ENCODE measurements around the gene PRRX2. TPM values are rescaled to one million over a fixed set of nuclear protein-coding genes. Genes with fewer than 3 reads are reported as not detected.

Gene PRRX2
- total RNA-seq, 1 donor from 2014 or later, result 5.1 TPM

DNA sequence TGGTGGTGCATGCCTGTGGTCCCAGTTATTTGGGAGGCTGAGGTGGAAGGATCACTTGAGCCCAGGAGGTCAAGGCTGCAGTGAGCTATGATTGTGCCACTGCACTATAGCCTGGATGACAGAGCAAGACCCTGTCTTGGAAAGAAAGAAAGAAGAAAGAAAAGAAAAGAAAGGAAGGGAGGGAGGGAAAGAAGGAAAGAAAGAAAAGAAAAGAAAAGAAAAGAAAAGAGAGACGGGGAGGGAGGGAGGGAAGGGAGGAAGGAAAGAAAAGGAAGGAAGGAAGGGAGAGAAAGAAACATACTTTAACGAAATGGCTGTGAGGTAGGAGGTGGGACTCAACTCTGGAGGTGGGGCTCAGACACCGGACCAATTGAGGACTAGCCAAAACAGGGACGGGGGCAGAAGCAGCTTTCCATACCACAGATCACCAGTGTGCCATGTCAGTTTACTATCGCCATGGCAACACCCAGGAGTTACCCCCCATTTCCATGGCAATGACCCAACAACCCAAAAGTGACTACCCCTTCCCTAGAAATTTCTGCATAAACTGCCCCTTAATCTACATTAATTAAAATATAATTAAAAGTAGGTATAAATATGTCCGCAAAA is 66.1 kb downstream of the PRRX2 start:
- DNase-seq (ENCODE audit: low spot score), result no peak
- H3K9me3 Mint-ChIP-seq, result no peaks in the 10 kb centered on the region
- H3K27ac Mint-ChIP-seq, result no peak overlapping the region
- H3K27me3 Mint-ChIP-seq (ENCODE audit: low read depth), result peaks cover 6% of the 10 kb centered on the region
- no peaks in the 10 kb centered on the region for H3K36me3 Mint-ChIP-seq (ENCODE audit: low read depth)
- no peak overlapping the region for H3K4me3 Mint-ChIP-seq (ENCODE audit: low read depth)
- intact Hi-C loops (cut with micrococcal nuclease), result no loop called here
- H3K4me1 Mint-ChIP-seq (ENCODE audit: low read depth), result peaks cover 3% of the 10 kb centered on the region

- no peaks in the 10 kb centered on the region for H3K4me1 Mint-ChIP-seq (ENCODE audit: low read depth)
- peaks cover 7% of the 10 kb centered on the region for H3K27me3 Mint-ChIP-seq (ENCODE audit: low read depth)
- no peak overlapping the region for H3K27ac Mint-ChIP-seq
- H3K36me3 Mint-ChIP-seq (ENCODE audit: low read depth), result no peaks in the 10 kb centered on the region
- no peak overlapping the region for H3K4me3 Mint-ChIP-seq (ENCODE audit: low read depth)
- intact Hi-C loops (cut with micrococcal nuclease), result no loop called here
- no peak for DNase-seq (ENCODE audit: low spot score)
- H3K9me3 Mint-ChIP-seq, result no peaks in the 10 kb centered on the region
These were observed 66.7 kb downstream of the PRRX2 start for GRCh38 chr9:129732100-129732499.

GRCh38 chr9:129732946-129733631 is 67.6 kb downstream of the PRRX2 start:
- Mint-ChIP-seq H3K9me3 (no peaks in the 10 kb centered on the region), H3K27ac (no peak overlapping the region), H3K4me3 (ENCODE audit: low read depth) (no peak overlapping the region), H3K36me3 (ENCODE audit: low read depth) (no peaks in the 10 kb centered on the region), H3K4me1 (ENCODE audit: low read depth) (peaks cover 3% of the 10 kb centered on the region), H3K27me3 (ENCODE audit: low read depth) (peaks cover 8% of the 10 kb centered on the region)
- intact Hi-C loops (cut with micrococcal nuclease), result no loop called here
- no peak for DNase-seq (ENCODE audit: low spot score)

DNA sequence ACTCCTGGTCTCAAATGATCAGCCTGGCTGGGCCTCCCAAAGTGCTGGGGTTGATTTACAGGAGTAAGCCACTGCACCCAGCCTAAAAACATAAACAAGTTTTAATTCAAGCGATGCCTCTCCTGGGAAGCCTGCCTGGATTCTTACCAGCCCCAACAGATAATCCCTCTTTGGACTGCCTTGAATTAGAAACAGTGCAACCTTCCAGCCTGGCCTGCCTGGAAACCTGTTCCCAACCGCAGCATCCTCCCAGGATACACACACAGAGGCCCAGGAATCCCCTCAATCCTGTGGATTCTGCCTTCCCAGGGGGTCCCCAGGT is 68.1 kb downstream of the PRRX2 start:
- H3K27ac Mint-ChIP-seq, result no peak overlapping the region
- peaks cover 6% of the 10 kb centered on the region for H3K4me1 Mint-ChIP-seq (ENCODE audit: low read depth)
- no peak for DNase-seq (ENCODE audit: low spot score)
- no peaks in the 10 kb centered on the region for H3K36me3 Mint-ChIP-seq (ENCODE audit: low read depth)
- H3K4me3 Mint-ChIP-seq (ENCODE audit: low read depth), result no peak overlapping the region
- intact Hi-C loops (cut with micrococcal nuclease), result no loop called here
- no peaks in the 10 kb centered on the region for H3K9me3 Mint-ChIP-seq
- peaks cover 8% of the 10 kb centered on the region for H3K27me3 Mint-ChIP-seq (ENCODE audit: low read depth)

- H3K9me3 Mint-ChIP-seq, result no peaks in the 10 kb centered on the region
- H3K4me3 Mint-ChIP-seq (ENCODE audit: low read depth), result no peak overlapping the region
- peaks cover 6% of the 10 kb centered on the region for H3K4me1 Mint-ChIP-seq (ENCODE audit: low read depth)
- DNase-seq (ENCODE audit: low spot score), result no peak
- intact Hi-C loops (cut with micrococcal nuclease), result loop anchor here (5.0 kb wide), 1 partner anchor 93 kb away; the partner anchor contains the start of gene ASB6
- H3K36me3 Mint-ChIP-seq (ENCODE audit: low read depth), result no peaks in the 10 kb centered on the region
- H3K27me3 Mint-ChIP-seq (ENCODE audit: low read depth), result peaks cover 6% of the 10 kb centered on the region
- no peak overlapping the region for H3K27ac Mint-ChIP-seq
These were observed 70.1 kb downstream of the PRRX2 start for GRCh38 chr9:129735546-129735945.

DNA sequence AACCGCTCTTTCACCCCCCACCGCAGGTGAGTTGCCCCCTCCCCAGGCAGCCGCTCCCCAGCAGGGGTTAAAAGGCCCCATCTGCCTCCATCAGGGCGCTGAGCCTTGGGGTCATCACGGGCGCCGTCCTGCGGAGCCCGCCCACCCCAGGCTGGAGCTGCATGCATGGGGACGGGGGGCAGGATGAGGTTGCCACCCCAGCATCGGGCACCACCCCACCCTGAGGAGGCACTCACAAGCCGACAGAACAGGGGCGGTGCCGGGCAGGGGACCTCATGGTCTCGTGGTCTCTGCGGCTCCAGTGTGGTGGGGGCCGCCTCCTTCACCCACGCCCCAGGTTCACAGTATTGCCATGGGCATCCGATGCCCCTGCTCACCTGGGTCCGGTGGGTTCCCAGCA is 70.9 kb downstream of the PRRX2 start:
- Mint-ChIP-seq H3K9me3 (no peaks in the 10 kb centered on the region), H3K4me1 (ENCODE audit: low read depth) (peaks cover 6% of the 10 kb centered on the region)

DNA sequence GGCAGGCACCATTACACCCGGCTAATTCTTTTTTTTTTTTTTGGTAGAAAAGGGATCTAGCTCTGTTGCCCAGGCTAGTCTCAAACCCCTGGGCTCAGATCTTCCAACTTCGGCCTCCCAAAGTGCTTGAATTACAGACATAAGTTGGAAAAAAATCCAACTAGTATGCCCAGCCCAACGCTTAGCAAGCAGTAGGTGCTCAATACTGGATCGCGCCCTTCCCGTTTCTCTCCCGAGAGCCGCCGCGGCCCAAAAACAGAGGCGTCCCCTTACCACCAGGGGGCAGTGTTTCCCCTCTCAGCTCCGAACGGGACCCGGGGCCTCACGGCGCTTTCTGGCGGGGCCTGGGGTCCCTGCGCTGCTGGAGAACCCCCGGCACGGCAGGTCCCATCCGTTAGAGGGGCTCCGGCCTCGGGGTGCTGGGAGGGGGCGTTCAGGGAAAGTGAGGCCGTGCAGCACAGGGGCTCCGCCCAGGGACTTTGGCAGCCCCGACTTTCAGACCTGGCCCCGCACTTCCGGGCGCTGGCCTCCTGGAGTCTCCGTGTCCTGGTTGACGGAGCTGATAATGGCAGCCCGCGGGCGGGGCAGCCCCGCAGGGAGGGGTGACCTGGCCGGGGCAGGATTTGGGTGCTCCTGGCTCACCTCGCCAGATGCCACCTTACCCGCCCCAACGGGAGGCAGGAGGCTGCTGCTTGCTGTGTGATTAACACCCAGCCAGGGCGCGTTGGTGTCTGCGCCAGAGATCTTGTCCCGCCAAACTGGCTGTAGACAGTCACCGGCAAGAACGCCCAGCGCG is 72.2 kb downstream of the PRRX2 start:
- peak overlapping the region; percentile 52 for H3K27ac Mint-ChIP-seq
- peak; percentile 81 for DNase-seq (ENCODE audit: low spot score)
- H3K27me3 Mint-ChIP-seq (ENCODE audit: low read depth), result peaks cover 4% of the 10 kb centered on the region
- intact Hi-C loops (cut with micrococcal nuclease), result loop anchor here (1.0 to 5.0 kb wide), 2 partner anchors 46 to 95 kb away; partner anchors contain the start of gene ASB6
- H3K4me3 Mint-ChIP-seq (ENCODE audit: low read depth), result peak overlapping the region; percentile 68
- peaks cover 6% of the 10 kb centered on the region for H3K4me1 Mint-ChIP-seq (ENCODE audit: low read depth)
- H3K9me3 Mint-ChIP-seq, result no peaks in the 10 kb centered on the region
- H3K36me3 Mint-ChIP-seq (ENCODE audit: low read depth), result no peaks in the 10 kb centered on the region

More for the DNA sequence above, 70.9 kb downstream of the PRRX2 start:
- intact Hi-C loops (cut with micrococcal nuclease), result loop anchor here (5.0 kb wide), 1 partner anchor 94 kb away; the partner anchor contains the start of gene ASB6
- Mint-ChIP-seq H3K27ac (no peak overlapping the region), H3K4me3 (ENCODE audit: low read depth) (no peak overlapping the region), H3K27me3 (ENCODE audit: low read depth) (peaks cover 6% of the 10 kb centered on the region), H3K36me3 (ENCODE audit: low read depth) (no peaks in the 10 kb centered on the region)
- no peak for DNase-seq (ENCODE audit: low spot score)

GRCh38 chr9:129739432-129739831 is 74.0 kb downstream of the PRRX2 start:
- Mint-ChIP-seq H3K27me3 (ENCODE audit: low read depth) (peaks cover 9% of the 10 kb centered on the region), H3K4me1 (ENCODE audit: low read depth) (peaks cover 6% of the 10 kb centered on the region), H3K36me3 (ENCODE audit: low read depth) (no peaks in the 10 kb centered on the region), H3K4me3 (ENCODE audit: low read depth) (no peak overlapping the region), H3K9me3 (no peaks in the 10 kb centered on the region), H3K27ac (no peak overlapping the region)
- no peak for DNase-seq (ENCODE audit: low spot score)
- intact Hi-C loops (cut with micrococcal nuclease), result loop anchor here (5.0 kb wide), 1 partner anchor 97 kb away; the partner anchor contains the start of gene ASB6

DNA sequence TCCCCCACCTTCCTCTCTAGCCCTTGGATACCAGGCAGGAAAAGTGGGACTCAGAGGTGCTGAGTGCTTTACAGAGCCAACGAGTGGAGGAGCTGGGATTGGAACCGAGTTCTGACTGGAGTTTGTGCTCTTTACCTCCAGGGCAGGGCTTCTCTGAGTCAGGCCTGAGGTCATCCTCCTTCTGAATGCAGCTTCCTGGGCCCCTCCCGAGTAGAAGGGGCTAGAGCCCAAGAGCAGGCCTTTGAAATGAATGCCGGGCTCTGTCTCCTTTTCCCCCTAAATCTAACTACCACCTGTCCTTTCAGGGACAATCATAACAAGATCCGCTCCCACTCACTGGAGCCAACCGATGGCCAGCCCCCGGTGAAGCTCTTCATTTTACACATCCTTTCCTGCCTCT is 74.7 kb downstream of the PRRX2 start:
- intact Hi-C loops (cut with micrococcal nuclease), result no loop called here
- DNase-seq (ENCODE audit: low spot score), result no peak
- no peak overlapping the region for H3K27ac Mint-ChIP-seq
- H3K36me3 Mint-ChIP-seq (ENCODE audit: low read depth), result no peaks in the 10 kb centered on the region
- peaks cover 9% of the 10 kb centered on the region for H3K27me3 Mint-ChIP-seq (ENCODE audit: low read depth)
- no peaks in the 10 kb centered on the region for H3K9me3 Mint-ChIP-seq
- peaks cover 6% of the 10 kb centered on the region for H3K4me1 Mint-ChIP-seq (ENCODE audit: low read depth)
- no peak overlapping the region for H3K4me3 Mint-ChIP-seq (ENCODE audit: low read depth)

DNA sequence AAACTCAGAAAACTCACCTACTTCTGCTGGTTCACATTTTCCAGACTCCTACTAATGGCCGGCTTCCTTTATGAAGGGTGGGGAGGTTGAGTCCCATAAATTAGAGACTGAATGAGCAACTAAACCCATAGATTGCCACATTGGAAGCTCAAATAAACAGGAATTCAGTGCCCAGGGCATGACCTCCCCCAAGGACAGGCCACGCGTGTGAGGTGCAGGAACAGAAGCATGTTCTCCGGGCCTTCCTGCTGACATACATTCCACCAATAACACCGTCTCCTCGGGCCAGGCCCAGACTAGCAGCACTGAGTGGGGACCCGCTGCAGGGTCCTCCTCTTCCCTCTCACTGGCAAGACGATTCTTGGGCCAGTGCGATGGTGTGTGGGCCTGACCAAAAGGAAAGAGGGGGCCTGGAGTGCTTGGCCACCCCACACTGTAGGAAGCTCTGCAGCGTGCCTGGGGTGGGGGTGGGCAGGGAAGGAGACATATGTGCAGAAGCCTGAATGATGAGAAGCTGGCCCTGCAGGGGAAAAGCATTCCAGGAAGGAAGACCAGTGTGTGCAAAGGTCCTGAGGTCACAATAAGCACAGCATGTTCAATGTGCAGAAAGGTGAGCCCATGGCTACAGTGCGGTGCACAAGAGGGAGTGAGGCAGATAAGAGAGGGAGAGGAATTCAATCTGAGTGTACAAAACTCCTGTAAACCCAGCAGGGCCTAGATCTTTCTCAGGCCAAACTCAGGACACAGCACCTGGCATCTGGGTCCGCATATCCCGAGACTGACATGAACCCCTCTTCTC is 75.4 kb downstream of the PRRX2 start:
- intact Hi-C loops (cut with micrococcal nuclease), result no loop called here
- Mint-ChIP-seq H3K27me3 (ENCODE audit: low read depth) (peaks cover 9% of the 10 kb centered on the region), H3K9me3 (no peaks in the 10 kb centered on the region), H3K4me3 (ENCODE audit: low read depth) (no peak overlapping the region), H3K36me3 (ENCODE audit: low read depth) (no peaks in the 10 kb centered on the region), H3K4me1 (ENCODE audit: low read depth) (peaks cover 6% of the 10 kb centered on the region), H3K27ac (no peak overlapping the region)
- no peak for DNase-seq (ENCODE audit: low spot score)

- DNase-seq (ENCODE audit: low spot score), result no peak
- Mint-ChIP-seq H3K4me1 (ENCODE audit: low read depth) (peaks cover 3% of the 10 kb centered on the region), H3K9me3 (no peaks in the 10 kb centered on the region), H3K36me3 (ENCODE audit: low read depth) (no peaks in the 10 kb centered on the region), H3K4me3 (ENCODE audit: low read depth) (no peak overlapping the region), H3K27ac (no peak overlapping the region), H3K27me3 (ENCODE audit: low read depth) (peaks cover 6% of the 10 kb centered on the region)
- intact Hi-C loops (cut with micrococcal nuclease), result no loop called here
These were observed 79.8 kb downstream of the PRRX2 start for GRCh38 chr9:129745200-129745599.

GRCh38 chr9:129746092-129746777 is 80.8 kb downstream of the PRRX2 start:
- intact Hi-C loops (cut with micrococcal nuclease), result no loop called here
- no peak overlapping the region for H3K4me3 Mint-ChIP-seq (ENCODE audit: low read depth)
- H3K36me3 Mint-ChIP-seq (ENCODE audit: low read depth), result no peaks in the 10 kb centered on the region
- H3K4me1 Mint-ChIP-seq (ENCODE audit: low read depth), result peaks cover 3% of the 10 kb centered on the region
- H3K27ac Mint-ChIP-seq, result no peak overlapping the region
- peaks cover 6% of the 10 kb centered on the region for H3K27me3 Mint-ChIP-seq (ENCODE audit: low read depth)
- no peak for DNase-seq (ENCODE audit: low spot score)
- H3K9me3 Mint-ChIP-seq, result no peaks in the 10 kb centered on the region
